T-cell (primary cell): ENCODE results near the gene ARL17B. TPM values are rescaled to one million over a fixed set of nuclear protein-coding genes. Genes with fewer than 3 reads are reported as not detected.
"Not testable (repeated sequence)": the region's sequence is repeated elsewhere in the genome, so short reads cannot be mapped to it uniquely, and the experiment has no call there.

Experiments used
- ATAC-seq, 4 experiments: fragments of 200-7000 bp in 3 of 4; fragments of 150-1000 bp in 1 of 4; cut with Tn5 transposase; replicated peaks in 1 of 4; 1 replicate in 3 of 4; 2 replicates in 1 of 4; pipeline ENCODE4 v1.10.0; 2021; ENCODE audit warnings: moderate library complexity in 3 of 4, mild to moderate bottlenecking in 2 of 4, moderate number of reproducible peaks in 1 of 4
- CTCF ChIA-PET, 2 donors: fragments of 300-600 bp; sonication (Branson Sonifier 250); formaldehyde crosslinking; loops; one replicate each; lab custom pipeline; 2022; ENCODE audit warnings: antibody characterized with exemption in 2 of 2; lab: Charles Lee
- POLR2A ChIA-PET, 2 donors: fragments of 300-600 bp; sonication (Branson Sonifier 250); formaldehyde crosslinking; loops; one replicate each; lab custom pipeline; 2022; ENCODE audit warnings: antibody characterized with exemption in 2 of 2; lab: Charles Lee
- DNase-seq, 35 experiments: peaks; one replicate each; pipeline versions ENCODE4 v3.0.0 to v3.0.0-alpha.2; 2013 to 2023
- H3K27ac ChIP-seq: one replicate; pipeline ENCODE4 v1.5.1; 2013; ENCODE audit warnings: low read length
- H3K27me3 ChIP-seq, 2 experiments: replicated peaks in 1 of 2; 1 replicate in 1 of 2; 2 replicates in 1 of 2; pipeline versions ENCODE4 v1.6.1 to v1.7.0; 2013; ENCODE audit warnings: low read length in 1 of 2, mixed read lengths in 1 of 2; ENCODE audit not compliant: control insufficient read depth in 2 of 2, insufficient read depth in 2 of 2; ENCODE audit errors: extremely low read depth in 1 of 2
- H3K36me3 ChIP-seq, 2 donors: 1 replicate in 1 of 2; 2 replicates in 1 of 2; pipeline versions ENCODE4 v1.6.1 to v1.7.0; 2013; ENCODE audit warnings: low read length in 1 of 2; ENCODE audit not compliant: control insufficient read depth in 2 of 2, insufficient read depth in 1 of 2; ENCODE audit errors: extremely low read depth in 1 of 2
- H3K4me1 ChIP-seq, 2 experiments: 1 replicate in 1 of 2; 2 replicates in 1 of 2; pipeline versions ENCODE4 v1.6.1 to v1.7.0; 2013; ENCODE audit warnings: low read length in 2 of 2, mixed read lengths in 1 of 2; ENCODE audit not compliant: insufficient read depth in 2 of 2, control insufficient read depth in 1 of 2; ENCODE audit errors: extremely low read depth in 1 of 2
- H3K4me3 ChIP-seq, 2 donors: 1 replicate in 1 of 2; 2 replicates in 1 of 2; pipeline versions ENCODE4 v1.5.1 to v1.7.0; 2013; ENCODE audit warnings: mild to moderate bottlenecking in 2 of 2, low read length in 1 of 2, moderate library complexity in 1 of 2; ENCODE audit not compliant: control insufficient read depth in 1 of 2; ENCODE audit errors: extremely low read depth in 1 of 2
- H3K9me3 ChIP-seq: 2 replicates; pipeline ENCODE4 v1.7.0; 2013
- H3K27ac Mint-ChIP-seq, 2 donors: one replicate each; pipeline ENCODE4 v1.8.0; 2020 to 2021; ENCODE audit warnings: mild to moderate bottlenecking in 2 of 2, mixed read lengths in 2 of 2
- H3K27me3 Mint-ChIP-seq, 2 donors: one replicate each; pipeline ENCODE4 v1.8.0; 2021 to 2022; ENCODE audit warnings: mixed read lengths in 2 of 2
- H3K36me3 Mint-ChIP-seq: one replicate; pipeline ENCODE4 v1.8.0; 2021; ENCODE audit warnings: mixed read lengths
- H3K4me1 Mint-ChIP-seq, 3 donors: one replicate each; pipeline ENCODE4 v1.8.0; 2020 to 2022; ENCODE audit warnings: mixed read lengths in 3 of 3, mild to moderate bottlenecking in 1 of 3
- H3K4me3 Mint-ChIP-seq, 3 donors: one replicate each; pipeline ENCODE4 v1.8.0; 2020 to 2022; ENCODE audit warnings: mild to moderate bottlenecking in 3 of 3, mixed read lengths in 3 of 3, moderate library complexity in 3 of 3
- H3K9me3 Mint-ChIP-seq, 3 donors: one replicate each; pipeline ENCODE4 v1.8.0; 2020 to 2022; ENCODE audit warnings: mixed read lengths in 3 of 3
- WGBS: methylation state at CpG from one replicate; pipeline ENCODE4 v1.1.5; 2013; ENCODE audit warnings: missing lambda C conversion rate; ENCODE audit not compliant: insufficient coverage; 5-methylcytosine and 5-hydroxymethylcytosine counted together
- total RNA-seq, 35 experiments: library from RNA in 6 of 35; stranded (reverse) in 6 of 35; fragments of 120-200 nt in 1 of 35; gene quantifications; one replicate each; pipeline versions ENCODE4 v1.2.1 to v1.2.4 and lab custom pipeline; 2013 to 2026

Gene ARL17B
- total RNA-seq, 5 donors from 2014 or later (not counting 1 experiment from before 2014, with no cell fraction given), result 16.6 to 49.2 (median 30.4) TPM

GRCh38 chr17:46244949-46245768, 116.4 kb downstream of the ARL17B start:
- H3K36me3 ChIP-seq, H3K9me3 ChIP-seq, H3K4me3 ChIP-seq, DNase-seq, H3K36me3 Mint-ChIP-seq, H3K27me3 Mint-ChIP-seq, H3K4me1 Mint-ChIP-seq, POLR2A ChIA-PET, CTCF ChIA-PET, H3K27ac ChIP-seq, H3K9me3 Mint-ChIP-seq, H3K27me3 ChIP-seq, H3K4me1 ChIP-seq, H3K27ac Mint-ChIP-seq: not testable (repeated sequence)
- WGBS, result 100% methylated on average over 1 of the region's 14 CpGs
- peak; percentile 60 to 78 (median 72) for ATAC-seq
- peak overlapping the region in 1 of 3 donors; percentile 52 for H3K4me3 Mint-ChIP-seq

- H3K4me3 ChIP-seq, H3K27me3 ChIP-seq, CTCF ChIA-PET, ATAC-seq, H3K27ac ChIP-seq, H3K9me3 ChIP-seq, POLR2A ChIA-PET, H3K4me3 Mint-ChIP-seq, H3K36me3 ChIP-seq, H3K4me1 Mint-ChIP-seq, H3K4me1 ChIP-seq, H3K9me3 Mint-ChIP-seq, H3K36me3 Mint-ChIP-seq, H3K27ac Mint-ChIP-seq, DNase-seq, H3K27me3 Mint-ChIP-seq: not testable (repeated sequence)
- no CpG with 5 or more reads among the region's 27 CpGs for WGBS
Observed at GRCh38 chr17:46244339-46244913, 117.1 kb downstream of the ARL17B start.

- H3K4me3 Mint-ChIP-seq, H3K9me3 Mint-ChIP-seq, POLR2A ChIA-PET, CTCF ChIA-PET, ATAC-seq, H3K4me1 Mint-ChIP-seq, H3K36me3 Mint-ChIP-seq, H3K9me3 ChIP-seq, H3K27me3 ChIP-seq, H3K27me3 Mint-ChIP-seq, H3K4me1 ChIP-seq, H3K36me3 ChIP-seq, H3K27ac ChIP-seq, DNase-seq, H3K27ac Mint-ChIP-seq, H3K4me3 ChIP-seq: not testable (repeated sequence)
- whole genome bisulfite sequencing, result no CpG with 5 or more reads among the region's 23 CpGs
Observed at GRCh38 chr17:46243928-46244327, 117.6 kb downstream of the ARL17B start.

- H3K36me3 ChIP-seq, H3K27me3 ChIP-seq, POLR2A ChIA-PET, H3K4me3 Mint-ChIP-seq, ATAC-seq, H3K4me3 ChIP-seq, H3K27ac Mint-ChIP-seq, H3K36me3 Mint-ChIP-seq, H3K27me3 Mint-ChIP-seq, DNase-seq, H3K4me1 ChIP-seq, H3K27ac ChIP-seq, H3K9me3 ChIP-seq, CTCF ChIA-PET, H3K9me3 Mint-ChIP-seq, H3K4me1 Mint-ChIP-seq: not testable (repeated sequence)
- WGBS, result no CpG with 5 or more reads among the region's 38 CpGs
Observed at GRCh38 chr17:46243505-46243904, 118.1 kb downstream of the ARL17B start.

GRCh38 chr17:46231359-46231758, 130.2 kb downstream of the ARL17B start:
- H3K36me3 Mint-ChIP-seq, H3K27me3 ChIP-seq, ATAC-seq, POLR2A ChIA-PET, H3K4me3 Mint-ChIP-seq, DNase-seq, CTCF ChIA-PET, H3K27ac Mint-ChIP-seq, H3K4me3 ChIP-seq, H3K36me3 ChIP-seq, H3K9me3 Mint-ChIP-seq, H3K27me3 Mint-ChIP-seq, H3K4me1 Mint-ChIP-seq, H3K27ac ChIP-seq, H3K4me1 ChIP-seq, H3K9me3 ChIP-seq: not testable (repeated sequence)
- WGBS, result 89% methylated on average over 7 of the region's 8 CpGs

- Mint-ChIP-seq H3K4me3 (peak overlapping the region; percentile 84 to 93 (median 90)), H3K4me1 (peaks cover 3 to 19% (median 8%) of the 10 kb centered on the region in 3 donors), H3K27ac (peak overlapping the region; percentile 84 to 88)
- H3K4me1 ChIP-seq, H3K27me3 Mint-ChIP-seq, H3K9me3 ChIP-seq, POLR2A ChIA-PET, H3K27ac ChIP-seq, H3K27me3 ChIP-seq, H3K36me3 ChIP-seq, H3K36me3 Mint-ChIP-seq, CTCF ChIA-PET, H3K9me3 Mint-ChIP-seq: not testable (repeated sequence)
- WGBS, result 0% methylated on average over 1 of the region's 22 CpGs
- DNase-seq, result peak; percentile 78 to 100 (median 90)
- ATAC-seq, result peak; percentile 99 to 100 (median 100)
- H3K4me3 ChIP-seq, result peak overlapping the region in 1 of 2 donors; percentile 52
Observed at GRCh38 chr17:46225274-46225794, 136.2 kb downstream of the ARL17B start.
